Measurements from ENCODE around the gene ARCN1.

ARCN1 gene

GRCh38 chr11:118632577-118633318, 60.5 kb downstream of the ARCN1 start:
- TF ChIP-seq PKNOX1 (IDR thresholded peaks at IDR 0.05) (no peak), CTBP1 (IDR thresholded peaks at IDR 0.05; ENCODE audit: borderline replicate concordance) (no peak), BHLHE40 (IDR thresholded peaks at IDR 0.05; ENCODE audit: borderline replicate concordance) (no peak), ELF4 (IDR thresholded peaks at IDR 0.05) (no peak), HDGF (IDR thresholded peaks at IDR 0.05; ENCODE audit: borderline replicate concordance) (no peak)
- no peak for DNase-seq (ENCODE audit: extremely low spot score)
- CTCF ChIA-PET: no interaction called here
- POLR2A ChIA-PET: interaction anchor here (1.2 to 3.1 kb wide), 2 partner anchors 11 to 24 kb away, joined by 3 to 15 read pairs; no protein-coding TSS in a partner anchor

- no peak for DNase-seq (ENCODE audit: extremely low spot score)
- CTCF ChIA-PET: no interaction called here
- TF ChIP-seq SP1 (IDR thresholded peaks at IDR 0.05): no peak
- TF ChIP-seq SUZ12 (IDR thresholded peaks at IDR 0.05): no peak
- TF ChIP-seq FOXK2 (IDR thresholded peaks at IDR 0.05): no peak
- TF ChIP-seq TARDBP (IDR thresholded peaks at IDR 0.05): no peak
- POLR2A ChIA-PET: interaction anchor here (3.1 kb wide), 1 partner anchor 11 kb away, joined by 15 read pairs; no protein-coding TSS in a partner anchor
These were observed 61.1 kb downstream of the ARCN1 start for GRCh38 chr11:118633319-118633690.

GRCh38 chr11:118633979-118634378, 61.8 kb downstream of the ARCN1 start:
- DNase-seq (ENCODE audit: extremely low spot score): no peak
- TF ChIP-seq ARNT (IDR thresholded peaks at IDR 0.05) (no peak), FOXK2 (IDR thresholded peaks at IDR 0.05) (no peak), CTBP1 (IDR thresholded peaks at IDR 0.05; ENCODE audit: borderline replicate concordance) (no peak), L3MBTL2 (conservative IDR thresholded peaks at IDR 0.05) (no peak), BHLHE40 (IDR thresholded peaks at IDR 0.05; ENCODE audit: borderline replicate concordance) (no peak), SP1 (IDR thresholded peaks at IDR 0.05) (no peak), FOXM1 (IDR thresholded peaks at IDR 0.05; ENCODE audit: borderline replicate concordance) (no peak), TARDBP (IDR thresholded peaks at IDR 0.05) (no peak), ELF4 (IDR thresholded peaks at IDR 0.05) (no peak), PKNOX1 (IDR thresholded peaks at IDR 0.05) (no peak), ZNF384 (IDR thresholded peaks at IDR 0.05) (no peak), LEF1 (IDR thresholded peaks at IDR 0.05; ENCODE audit: borderline replicate concordance) (no peak), FOXA1 (IDR thresholded peaks at IDR 0.05) (no peak), HDGF (IDR thresholded peaks at IDR 0.05; ENCODE audit: borderline replicate concordance) (no peak), SUZ12 (IDR thresholded peaks at IDR 0.05) (no peak)
- ChIA-PET CTCF (interaction anchor here (0.5 kb wide), 1 partner anchor 8 kb away, joined by 4 read pairs; no protein-coding TSS in a partner anchor), POLR2A (interaction anchor here (1.2 to 3.2 kb wide), 3 partner anchors 12 to 27 kb away, joined by 4 to 31 read pairs (median 6); partner anchors contain the start of gene PHLDB1)

GRCh38 chr11:118634431-118635236, 62.4 kb downstream of the ARCN1 start:
- peak; percentile 87 for DNase-seq (ENCODE audit: extremely low spot score)
- no peak for TF ChIP-seq L3MBTL2 (conservative IDR thresholded peaks at IDR 0.05)
- no peak for TF ChIP-seq FOXM1 (IDR thresholded peaks at IDR 0.05; ENCODE audit: borderline replicate concordance)
- TF ChIP-seq BHLHE40 (IDR thresholded peaks at IDR 0.05; ENCODE audit: borderline replicate concordance): no peak
- TF ChIP-seq PKNOX1 (IDR thresholded peaks at IDR 0.05): no peak
- no peak for TF ChIP-seq FOXK2 (IDR thresholded peaks at IDR 0.05)
- no peak for TF ChIP-seq HDGF (IDR thresholded peaks at IDR 0.05; ENCODE audit: borderline replicate concordance)
- no peak for TF ChIP-seq ELF4 (IDR thresholded peaks at IDR 0.05)
- TF ChIP-seq ZNF384 (IDR thresholded peaks at IDR 0.05): no peak
- no peak for TF ChIP-seq FOXA1 (IDR thresholded peaks at IDR 0.05)
- TF ChIP-seq TARDBP (IDR thresholded peaks at IDR 0.05): no peak
- TF ChIP-seq ARNT (IDR thresholded peaks at IDR 0.05): no peak
- TF ChIP-seq LEF1 (IDR thresholded peaks at IDR 0.05; ENCODE audit: borderline replicate concordance): no peak
- TF ChIP-seq SUZ12 (IDR thresholded peaks at IDR 0.05): no peak
- no peak for TF ChIP-seq NFRKB (IDR thresholded peaks at IDR 0.05)
- TF ChIP-seq CTBP1 (IDR thresholded peaks at IDR 0.05; ENCODE audit: borderline replicate concordance): no peak
- CTCF ChIA-PET: interaction anchor here (0.5 to 0.6 kb wide), 2 partner anchors 9 to 38 kb away, joined by 3 to 4 read pairs; no protein-coding TSS in a partner anchor
- POLR2A ChIA-PET: interaction anchor here (0.9 to 3.2 kb wide), 10 partner anchors 8 to 62 kb away, joined by 3 to 31 read pairs (median 4); partner anchors contain the start of genes ARCN1 and PHLDB1

GRCh38 chr11:118635237-118635591, 63.0 kb downstream of the ARCN1 start:
- peak; percentile 36 for DNase-seq (ENCODE audit: extremely low spot score)
- peak; percentile 54 for TF ChIP-seq L3MBTL2 (conservative IDR thresholded peaks at IDR 0.05)
- TF ChIP-seq ELF4 (IDR thresholded peaks at IDR 0.05): no peak
- CTCF ChIA-PET: interaction anchor here (0.5 to 0.6 kb wide), 2 partner anchors 37 to 55 kb away, joined by 3 read pairs; no protein-coding TSS in a partner anchor
- POLR2A ChIA-PET: interaction anchor here (0.9 to 3.2 kb wide), 10 partner anchors 8 to 63 kb away, joined by 3 to 31 read pairs (median 4); partner anchors contain the start of gene ARCN1

GRCh38 chr11:118635642-118636041, 63.4 kb downstream of the ARCN1 start:
- no peak for TF ChIP-seq CTBP1 (IDR thresholded peaks at IDR 0.05; ENCODE audit: borderline replicate concordance)
- TF ChIP-seq FOXA1 (IDR thresholded peaks at IDR 0.05): no peak
- no peak for TF ChIP-seq ZNF384 (IDR thresholded peaks at IDR 0.05)
- TF ChIP-seq PKNOX1 (IDR thresholded peaks at IDR 0.05): no peak
- TF ChIP-seq FOXM1 (IDR thresholded peaks at IDR 0.05; ENCODE audit: borderline replicate concordance): no peak
- TF ChIP-seq L3MBTL2 (conservative IDR thresholded peaks at IDR 0.05): no peak
- no peak for TF ChIP-seq SP1 (IDR thresholded peaks at IDR 0.05)
- TF ChIP-seq BHLHE40 (IDR thresholded peaks at IDR 0.05; ENCODE audit: borderline replicate concordance): no peak
- TF ChIP-seq FOXK2 (IDR thresholded peaks at IDR 0.05): no peak
- no peak for DNase-seq (ENCODE audit: extremely low spot score)
- ChIA-PET CTCF (interaction anchor here (0.5 kb wide), 1 partner anchor 54 kb away, joined by 3 read pairs; no protein-coding TSS in a partner anchor), POLR2A (interaction anchor here (0.9 to 3.2 kb wide), 8 partner anchors 7 to 63 kb away, joined by 3 to 31 read pairs (median 4); partner anchors contain the start of gene ARCN1)
